NCI-H187 (cell line): ENCODE results near the gene CDCA3.

Source experiments
- DNase-seq, 2 experiments: peaks; one replicate each; lab custom pipeline; 2025; lab: John Stamatoyannopoulos, UW

CDCA3 gene

DNA sequence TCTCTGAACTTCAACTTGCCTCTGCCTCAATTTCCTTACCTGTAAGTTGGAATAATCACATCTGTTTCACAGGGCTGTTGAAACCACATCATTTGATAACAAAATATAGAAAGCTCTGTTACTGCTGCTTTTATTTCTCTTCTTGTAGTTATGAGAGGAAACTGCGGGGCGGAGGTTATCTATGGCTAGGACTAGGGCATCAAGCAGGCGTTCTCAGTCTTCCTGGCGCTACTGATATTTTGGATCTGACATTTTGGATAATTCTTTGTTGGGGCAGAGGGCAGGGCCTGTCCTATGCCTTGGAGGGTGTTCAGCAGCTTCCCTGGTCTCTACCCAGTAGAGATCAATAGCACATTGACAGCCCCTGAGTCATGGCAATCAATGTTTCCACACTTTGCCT lies 19.0 kb downstream of the CDCA3 start:
- DNase-seq, result no peak

DNA sequence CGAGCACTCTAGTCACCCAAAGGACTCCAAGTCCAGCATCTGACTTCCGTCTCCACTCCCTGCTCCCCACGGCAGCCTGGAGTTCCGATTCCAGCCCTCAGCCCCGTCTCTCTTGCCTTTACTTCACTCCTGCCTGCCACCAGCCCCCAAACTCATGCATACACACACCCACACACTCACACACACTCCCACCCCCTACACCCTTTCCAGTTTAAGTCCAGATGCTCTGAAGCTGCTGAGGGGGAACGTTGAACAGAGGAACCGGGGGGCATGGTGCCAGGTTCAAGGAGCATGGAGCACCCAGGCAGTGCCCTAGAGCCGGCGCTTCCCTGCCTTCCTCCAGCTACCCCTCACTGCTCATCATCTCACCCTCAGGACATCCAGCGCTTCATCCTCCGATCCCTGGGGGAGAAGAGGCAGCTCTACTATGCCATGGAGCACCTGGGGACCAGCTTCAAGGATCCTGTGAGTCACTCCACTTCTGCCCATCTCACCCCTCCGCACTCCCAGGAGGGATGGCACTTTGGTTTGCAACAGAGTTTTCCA lies 19.6 kb downstream of the CDCA3 start:
- no peak for DNase-seq

DNA sequence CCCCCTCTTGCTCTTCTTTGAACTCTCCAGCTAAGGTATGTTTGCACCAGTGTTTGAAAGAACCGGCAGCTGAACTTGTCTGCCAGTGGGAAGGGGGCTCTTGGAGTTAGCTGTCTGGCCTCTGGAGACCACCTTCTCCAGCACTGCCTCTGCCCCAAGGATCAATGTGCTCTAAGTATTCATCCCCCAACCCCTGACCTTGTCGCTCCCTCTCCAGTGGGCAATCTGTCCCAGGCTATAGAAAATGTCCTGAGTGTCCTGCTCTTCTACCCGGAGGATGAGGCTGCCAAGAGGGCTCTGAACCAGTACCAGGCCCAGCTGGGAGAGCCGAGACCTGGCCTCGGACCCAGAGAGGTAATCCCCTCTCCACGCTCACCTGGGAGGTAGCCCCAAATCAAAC lies 20.1 kb downstream of the CDCA3 start:
- DNase-seq, result no peak

DNA sequence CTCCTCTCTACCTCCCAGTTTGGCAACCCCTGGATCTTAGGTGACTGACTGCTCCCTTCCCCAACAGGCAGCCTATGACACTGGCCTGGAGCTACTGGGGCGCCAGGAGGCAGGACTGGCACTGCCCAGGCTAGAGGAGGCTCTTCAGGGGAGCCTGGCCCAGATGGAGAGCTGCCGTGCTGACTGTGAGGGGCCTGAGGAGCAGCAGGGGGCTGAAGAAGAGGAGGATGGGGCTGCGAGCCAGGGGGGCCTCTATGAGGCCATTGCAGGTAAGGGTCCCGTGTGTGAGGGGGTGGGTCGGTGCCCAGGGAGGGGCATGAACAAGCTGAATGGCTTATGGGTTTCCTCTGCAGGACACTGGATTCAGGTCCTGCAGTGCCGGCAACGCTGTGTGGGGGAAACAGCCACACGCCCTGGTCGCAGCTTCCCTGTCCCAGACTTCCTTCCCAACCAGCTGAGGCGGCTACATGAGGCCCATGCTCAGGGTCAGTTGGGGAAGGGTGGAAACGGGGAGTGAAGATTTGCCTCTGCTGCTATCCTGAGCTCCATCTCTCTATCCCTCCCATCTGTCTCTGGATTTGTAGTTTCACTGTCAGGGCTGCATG lies 20.7 kb downstream of the CDCA3 start:
- DNase-seq, result no peak

DNA sequence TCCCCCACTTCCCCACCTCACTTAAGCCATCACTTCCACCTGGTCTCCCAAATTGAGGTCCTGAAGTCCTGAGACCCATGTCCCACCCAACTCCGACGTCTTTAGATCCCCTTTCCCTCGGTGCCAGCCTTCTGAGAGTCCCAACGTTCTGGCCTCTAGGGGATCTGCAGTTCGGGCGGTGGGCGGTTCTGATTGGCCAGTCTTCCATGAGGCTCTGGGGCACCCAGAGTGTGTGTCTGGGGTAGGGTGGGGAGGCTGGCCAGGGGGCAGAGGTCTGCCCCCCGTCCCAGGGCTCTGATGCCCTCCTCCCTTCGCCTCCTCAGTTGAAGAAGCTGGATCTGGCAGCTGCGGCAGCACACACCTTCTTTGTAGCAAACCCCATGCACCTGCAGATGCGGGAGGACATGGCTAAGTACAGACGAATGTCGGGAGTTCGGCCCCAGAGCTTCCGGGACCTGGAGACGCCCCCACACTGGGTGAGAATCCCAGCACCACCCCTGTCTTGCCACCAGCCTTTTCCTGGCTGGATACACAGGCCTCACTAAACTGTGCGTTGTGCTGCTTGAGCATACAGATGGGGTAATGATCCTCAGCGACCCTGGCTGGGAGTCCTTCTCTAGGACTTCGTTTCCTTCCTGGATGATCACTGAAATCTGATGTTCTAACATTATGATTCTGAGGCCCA lies 21.4 kb downstream of the CDCA3 start:
- DNase-seq, result no peak

DNA sequence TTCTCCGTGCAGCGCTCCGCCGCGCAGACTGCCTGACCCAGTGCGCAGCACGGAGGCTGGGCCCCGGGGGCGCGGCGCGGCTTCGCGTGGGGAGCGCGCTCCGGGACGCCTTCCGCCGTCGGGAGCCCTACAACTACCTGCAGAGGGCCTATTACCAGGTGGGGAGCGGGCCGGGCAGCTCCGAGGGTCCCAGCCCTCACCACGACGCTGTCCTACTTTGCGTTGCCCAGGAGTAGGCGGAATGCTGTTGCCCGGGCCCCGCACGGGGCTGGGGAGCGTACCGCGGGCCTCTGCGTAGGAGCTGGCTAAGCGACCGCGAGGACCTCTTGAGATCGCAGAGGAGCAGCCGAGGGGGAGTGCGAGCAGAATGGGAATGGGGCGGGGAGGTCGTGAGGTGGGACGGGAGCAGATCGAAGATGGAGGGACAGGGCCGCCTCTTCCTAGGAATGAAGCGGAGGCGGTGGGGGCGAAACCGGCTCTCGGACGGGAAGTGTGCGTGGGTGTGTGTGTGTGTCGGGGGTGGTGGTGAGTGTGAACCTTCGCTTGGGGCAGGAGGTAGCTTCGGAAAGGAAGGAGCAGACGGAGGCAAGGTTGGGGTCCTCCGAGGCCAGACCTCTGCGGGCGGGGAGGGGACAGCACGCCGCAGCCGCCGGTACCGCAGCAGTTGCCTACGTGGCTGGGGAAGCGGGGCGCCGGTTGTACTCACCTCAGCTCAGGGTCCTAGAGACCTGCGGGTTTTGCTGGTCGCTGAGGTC lies 22.1 kb downstream of the CDCA3 start:
- DNase-seq, result no peak

DNA sequence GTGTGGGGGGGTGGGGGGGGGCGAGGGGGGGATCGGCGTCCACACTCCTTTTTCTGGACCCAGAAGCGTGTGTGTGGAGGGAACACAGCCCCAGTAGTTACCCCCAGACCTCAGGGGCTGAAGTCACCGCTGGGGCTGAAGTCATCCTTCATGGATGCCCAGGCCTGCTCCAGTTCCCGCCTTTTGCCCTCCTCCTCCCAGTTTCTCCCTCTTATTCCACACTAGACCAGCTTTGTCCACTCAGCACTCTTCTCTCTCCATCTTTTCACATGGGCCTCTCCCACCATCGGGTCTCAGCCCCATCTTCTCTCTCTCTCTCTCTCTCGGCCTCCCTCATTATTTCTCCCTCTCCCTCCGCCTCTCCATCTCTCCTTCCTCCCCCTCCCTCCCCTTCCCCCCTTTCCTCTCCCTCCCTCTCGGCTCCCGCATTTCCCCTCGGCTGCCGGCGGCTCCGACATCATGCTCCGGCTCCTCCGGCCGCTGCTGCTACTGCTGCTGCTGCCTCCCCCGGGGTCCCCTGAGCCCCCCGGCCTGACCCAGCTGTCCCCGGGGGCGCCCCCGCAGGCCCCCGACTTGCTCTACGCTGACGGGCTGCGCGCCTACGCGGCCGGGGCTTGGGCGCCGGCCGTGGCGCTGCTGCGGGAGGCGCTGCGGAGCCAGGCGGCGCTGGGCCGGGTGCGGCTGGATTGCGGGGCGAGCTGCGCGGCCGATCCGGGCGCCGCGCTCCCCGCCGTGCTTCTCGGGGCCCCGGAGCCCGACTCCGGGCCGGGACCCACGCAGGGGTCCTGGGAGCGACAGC lies 22.9 kb downstream of the CDCA3 start, which contains the start of gene P3H3:
Gene P3H3 (plus strand): TSS at position 426 of the 799 bp plus-strand sequence. CDS start 34 bp downstream, at position 460.
- DNase-seq, result peak in 1 of 2 experiments; percentile 29

DNA sequence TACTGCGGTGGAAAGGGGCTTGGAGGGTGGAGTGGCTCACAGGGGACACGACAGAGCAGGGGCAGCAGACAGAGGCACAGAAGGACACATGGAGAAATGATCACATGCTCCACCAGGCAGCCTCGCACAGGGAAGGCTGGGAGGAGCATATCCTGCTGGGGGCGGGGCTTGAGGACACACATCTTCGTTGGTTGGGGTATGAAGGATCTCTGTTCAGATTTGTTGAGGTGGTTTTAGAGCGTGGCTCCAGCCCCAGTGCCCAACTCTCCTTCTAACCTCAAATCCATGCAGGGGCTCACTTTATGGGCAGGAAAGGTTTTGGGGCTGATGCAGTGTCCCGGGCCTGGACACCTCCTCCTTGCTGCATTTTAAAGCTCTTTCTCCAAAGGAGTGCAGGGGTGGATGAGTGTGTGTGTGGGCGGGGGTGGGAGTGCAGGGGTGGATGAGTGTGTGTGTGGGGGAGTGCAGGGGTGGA lies 23.6 kb downstream of the CDCA3 start:
- DNase-seq, result peak; percentile 78 to 85

DNA sequence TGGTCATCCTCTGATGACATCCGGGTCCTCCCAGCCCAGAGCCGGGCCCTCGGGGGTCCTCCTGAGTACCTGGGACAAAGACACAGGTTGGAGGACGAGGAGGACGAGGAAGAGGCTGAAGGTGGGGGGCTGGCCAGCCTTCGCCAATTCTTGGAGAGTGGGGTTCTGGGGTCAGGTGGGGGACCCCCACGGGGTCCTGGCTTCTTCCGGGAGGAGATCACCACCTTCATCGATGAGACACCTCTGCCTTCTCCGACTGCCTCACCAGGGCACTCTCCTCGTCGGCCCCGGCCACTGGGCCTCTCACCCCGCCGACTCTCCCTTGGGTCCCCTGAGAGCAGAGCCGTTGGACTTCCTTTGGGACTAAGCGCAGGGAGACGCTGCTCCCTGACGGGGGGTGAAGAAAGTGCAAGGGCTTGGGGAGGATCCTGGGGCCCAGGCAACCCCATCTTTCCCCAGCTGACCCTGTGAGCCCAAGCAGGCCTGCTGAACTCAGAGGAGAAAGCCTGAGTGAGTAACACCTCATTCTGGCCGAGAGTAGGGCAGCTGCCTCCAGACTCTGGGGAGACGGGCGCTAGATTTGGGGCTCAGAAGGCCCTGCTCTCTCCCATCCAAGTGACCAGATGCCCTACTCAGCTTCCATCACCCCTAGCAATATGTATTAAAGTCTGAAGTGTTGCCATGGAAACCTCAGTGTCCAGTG lies 24.2 kb downstream of the CDCA3 start:
- DNase-seq, result no peak

DNA sequence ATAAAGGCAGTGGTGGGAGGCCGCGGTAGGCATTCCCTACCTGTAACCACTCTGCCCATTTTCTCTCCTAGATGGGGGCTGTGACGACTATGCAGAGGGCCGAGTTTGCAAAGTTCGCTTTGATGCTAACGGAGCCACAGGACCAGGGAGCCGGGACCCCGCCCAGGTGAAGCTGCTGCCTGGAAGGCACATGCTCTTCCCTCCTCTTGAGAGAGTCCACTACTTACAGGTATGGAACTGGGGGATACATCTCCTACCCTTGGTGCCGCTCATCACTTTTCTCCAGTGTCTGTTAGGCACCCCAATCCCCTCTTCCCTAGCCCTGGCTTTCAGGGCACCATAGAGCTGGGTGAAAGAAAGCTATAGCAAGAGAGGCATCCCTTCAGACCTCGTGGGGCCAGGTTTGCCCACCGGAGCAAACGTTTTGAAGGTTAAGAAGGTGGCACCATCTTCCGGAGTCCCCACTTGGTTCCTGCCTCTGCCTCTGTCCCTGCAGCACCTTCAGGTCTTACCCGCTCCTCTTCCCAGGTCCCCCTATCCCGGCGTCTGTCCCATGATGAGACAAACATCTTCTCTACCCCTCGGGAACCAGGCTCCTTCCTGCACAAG lies 24.9 kb downstream of the CDCA3 start:
- no peak for DNase-seq

DNA sequence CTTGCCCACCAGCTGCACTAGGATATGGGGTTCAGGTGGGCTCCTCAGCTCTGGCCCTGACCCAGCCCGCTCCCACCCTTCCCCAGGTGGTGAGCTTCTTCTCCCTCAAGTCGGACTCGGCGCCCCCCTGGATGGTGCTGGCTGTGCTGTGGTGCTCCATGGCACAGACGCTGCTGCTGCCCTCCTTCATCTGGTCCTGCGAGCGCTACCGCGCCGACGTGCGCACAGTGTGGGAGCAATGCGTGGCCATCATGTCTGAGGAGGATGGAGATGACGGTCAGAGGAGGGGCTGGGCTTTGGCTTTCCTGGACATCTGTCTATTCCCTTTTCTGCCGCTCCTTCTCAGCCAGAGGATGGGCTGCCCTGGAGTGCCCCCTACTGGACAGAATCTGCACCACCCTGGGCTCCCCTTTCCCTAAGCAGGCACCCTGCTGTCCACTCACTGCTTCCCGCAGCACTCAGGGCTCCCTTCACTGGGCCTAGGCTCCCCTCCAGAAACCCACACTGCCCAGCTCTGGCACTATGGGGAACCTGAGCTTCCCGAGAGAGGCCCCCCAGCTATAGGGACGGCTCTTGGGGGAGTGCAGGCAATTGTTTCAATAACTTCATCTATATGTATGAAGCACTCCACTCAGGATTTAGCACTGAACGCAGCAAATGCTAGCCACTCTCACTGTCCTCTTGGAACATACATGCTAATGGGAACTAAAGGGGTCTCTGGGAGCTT lies 25.5 kb downstream of the CDCA3 start:
- peak; percentile 57 to 68 for DNase-seq

DNA sequence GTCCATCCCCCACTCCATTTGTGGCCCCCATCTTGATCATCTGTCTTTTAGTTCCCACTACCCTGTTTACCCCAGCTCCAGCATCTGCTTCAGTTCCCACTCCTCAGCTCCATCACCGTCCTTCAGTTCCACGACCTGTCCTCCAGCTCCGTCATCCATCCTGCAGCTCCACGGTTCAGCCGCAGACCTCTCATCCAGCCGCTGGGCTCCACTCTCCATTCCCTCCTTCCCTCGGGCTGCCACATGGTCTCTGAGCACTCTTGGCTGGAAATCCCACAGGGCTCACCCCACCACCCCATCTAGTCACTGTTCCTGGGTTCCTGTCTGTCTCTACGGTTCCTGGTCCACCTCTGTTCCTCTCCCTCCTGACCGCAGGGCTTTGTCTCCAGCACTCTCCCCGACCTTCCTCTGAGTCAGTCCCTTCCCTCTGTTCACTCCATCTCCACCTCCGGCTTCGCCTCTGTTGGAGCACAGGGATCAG lies 26.1 kb downstream of the CDCA3 start:
- no peak for DNase-seq

DNA sequence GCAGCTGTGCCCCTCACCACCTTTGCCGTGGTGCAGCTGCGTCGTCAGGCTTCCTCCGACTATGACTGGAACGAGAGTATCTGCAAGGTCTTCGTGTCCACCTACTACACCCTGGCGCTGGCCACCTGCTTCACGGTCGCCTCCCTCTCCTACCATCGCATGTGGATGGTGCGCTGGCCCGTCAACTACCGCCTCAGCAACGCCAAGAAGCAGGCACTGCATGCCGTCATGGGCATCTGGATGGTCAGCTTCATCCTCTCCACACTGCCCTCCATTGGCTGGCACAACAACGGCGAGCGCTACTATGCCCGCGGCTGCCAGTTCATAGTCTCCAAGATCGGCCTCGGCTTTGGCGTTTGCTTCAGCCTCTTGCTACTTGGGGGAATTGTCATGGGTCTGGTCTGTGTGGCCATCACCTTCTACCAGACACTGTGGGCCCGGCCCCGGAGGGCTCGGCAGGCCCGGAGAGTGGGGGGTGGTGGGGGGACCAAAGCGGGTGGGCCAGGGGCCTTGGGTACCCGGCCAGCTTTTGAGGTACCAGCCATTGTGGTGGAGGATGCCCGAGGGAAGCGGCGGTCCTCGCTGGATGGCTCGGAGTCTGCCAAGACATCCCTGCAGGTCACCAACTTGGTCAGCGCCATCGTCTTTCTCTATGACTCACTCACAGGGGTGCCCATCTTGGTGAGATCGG lies 26.9 kb downstream of the CDCA3 start:
- no peak for DNase-seq

DNA sequence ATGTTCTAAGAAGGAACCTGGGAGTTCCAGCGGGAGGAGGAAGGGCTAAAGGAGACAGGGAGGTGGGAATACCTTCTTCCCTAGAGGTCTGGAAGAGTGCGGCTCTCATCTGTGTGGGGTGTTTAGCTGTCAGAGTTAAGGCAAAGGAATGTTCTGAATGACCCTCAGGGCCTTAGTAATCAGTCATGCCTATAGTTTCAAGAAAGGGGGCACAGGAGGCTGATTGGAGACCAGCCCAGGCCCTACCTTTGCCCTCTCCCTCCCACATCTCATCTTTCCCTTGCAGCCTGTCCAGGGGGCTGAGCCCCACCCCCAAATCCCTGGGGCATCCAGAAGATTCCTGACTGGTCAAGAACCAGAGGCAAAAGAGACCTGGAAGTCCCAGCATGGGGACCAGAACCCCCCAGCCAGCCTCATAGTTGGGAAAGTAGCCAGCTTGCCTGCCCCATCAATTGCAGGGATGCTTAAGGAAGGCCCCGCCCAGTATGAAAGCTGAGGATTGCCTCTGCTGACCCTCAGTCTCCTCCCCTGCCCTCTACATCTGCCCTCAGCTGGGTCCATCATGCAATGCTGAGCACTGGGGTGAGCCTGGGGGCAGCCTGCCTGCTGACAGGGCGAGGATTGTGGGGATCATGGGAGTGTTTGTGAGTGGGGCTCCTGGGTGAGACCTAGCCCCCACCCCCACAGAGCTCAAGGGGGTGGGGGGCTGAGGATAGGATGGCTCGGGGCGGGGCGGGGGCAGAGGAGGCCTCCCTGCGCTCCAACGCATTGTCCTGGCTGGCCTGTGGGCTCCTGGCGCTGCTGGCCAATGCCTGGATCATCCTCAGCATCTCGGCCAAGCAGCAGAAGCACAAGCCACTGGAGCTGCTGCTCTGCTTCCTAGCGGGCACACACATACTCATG lies 27.7 kb downstream of the CDCA3 start:
- no peak for DNase-seq

DNA sequence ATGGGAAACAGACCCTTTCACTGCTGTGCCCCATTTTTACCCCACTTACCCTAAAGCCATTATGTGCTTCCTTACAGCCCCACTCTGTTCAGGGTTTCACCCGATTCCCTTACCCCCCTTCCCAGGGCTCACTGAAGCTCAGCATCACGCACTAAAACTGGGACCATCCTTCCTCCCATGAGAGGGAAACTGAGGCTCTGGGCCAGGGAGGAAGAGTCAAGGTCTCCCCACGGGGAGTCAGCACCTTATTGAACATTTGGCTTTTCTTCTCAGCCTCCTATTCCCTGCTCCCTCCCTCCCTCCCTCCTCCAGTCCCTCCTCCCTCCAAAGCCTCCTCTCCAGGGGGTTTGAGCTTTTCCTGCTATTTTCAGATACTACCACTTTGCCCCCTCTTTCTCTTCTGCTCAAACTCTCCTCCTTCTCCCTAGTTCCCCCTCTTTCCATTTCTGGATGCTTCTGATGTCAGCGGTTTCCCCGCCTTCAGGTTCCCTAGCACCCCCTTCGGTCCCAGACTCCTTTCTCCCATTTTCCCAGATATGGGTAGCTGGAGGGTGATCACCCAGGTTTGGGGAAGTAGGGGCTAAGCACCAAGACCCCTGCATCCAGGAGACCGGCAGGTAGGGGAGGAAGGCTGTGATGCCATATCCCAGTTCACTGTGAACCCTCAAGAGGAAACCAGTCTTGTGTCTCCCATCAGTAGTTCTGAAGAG lies 28.5 kb downstream of the CDCA3 start:
- no peak for DNase-seq

DNA sequence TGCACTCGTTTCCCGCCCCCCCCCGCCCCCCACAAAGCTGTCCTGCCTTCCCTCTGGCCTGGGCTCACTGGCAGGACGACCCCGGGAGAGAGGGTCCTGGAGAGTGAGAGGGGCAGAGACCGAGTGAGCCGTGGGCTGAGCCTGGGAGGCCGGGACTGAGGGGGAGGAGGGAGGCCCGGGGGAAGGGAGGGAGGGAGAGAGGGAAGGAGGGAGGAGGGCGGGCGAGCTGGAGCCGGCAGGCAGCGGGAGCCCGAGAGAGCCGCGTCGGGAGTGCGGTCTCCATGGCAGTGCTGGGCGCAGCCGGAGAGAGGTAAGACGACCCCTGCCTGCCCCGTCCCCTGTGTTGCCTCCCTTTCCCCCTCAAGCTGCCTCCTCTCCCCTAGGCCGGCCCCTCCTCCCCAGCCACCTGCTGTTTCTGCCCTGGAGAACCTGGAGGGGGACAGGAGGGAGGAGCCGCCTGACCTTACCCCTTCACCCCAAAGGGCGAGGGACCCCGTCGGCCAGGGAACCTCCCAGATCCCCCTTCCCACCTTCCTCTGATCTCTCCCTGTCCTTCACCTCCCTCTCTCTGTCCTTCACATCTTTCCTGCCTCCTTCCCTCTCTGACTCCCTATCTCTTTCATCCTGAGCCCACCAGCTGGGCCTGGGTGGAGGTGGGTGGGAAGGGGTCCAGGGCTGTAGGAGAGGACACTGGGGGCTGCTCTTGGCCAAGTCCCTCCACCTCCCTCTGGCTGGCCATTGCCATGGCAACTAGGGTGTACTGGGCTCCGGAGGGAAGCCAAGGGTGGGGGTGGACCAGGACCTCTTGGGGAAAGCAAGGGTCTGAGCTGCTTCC lies 29.3 kb downstream of the CDCA3 start, which contains the start of gene GPR162:
Gene GPR162 (plus strand): TSS at position 231 of the 835 bp plus-strand sequence. CDS start 2,078 bp downstream, outside the sequence.
- DNase-seq, result peak; percentile 39 to 65
